Activated B cell treated with CpG ODN at 0.5 μM for 24 hours (primary cell): ENCODE data around the gene DOC2A. TPM values are rescaled to one million over a fixed set of nuclear protein-coding genes. Genes with fewer than 3 reads are reported as not detected.
A peak's percentile ranks its signal among the peaks of the same experiment; 100 is the strongest.

ENCODE experiments used
- ATAC-seq: fragments of 200-7000 bp; cut with Tn5 transposase; one replicate; pipeline ENCODE4 v1.10.0; 2021; ENCODE audit warnings: low read depth, mild to moderate bottlenecking, moderate library complexity
- CTCF ChIA-PET: fragments of 350-600 bp; sonication (Branson Sonifier 250); formaldehyde crosslinking; loops from one replicate; lab custom pipeline; 2021; ENCODE audit warnings: antibody characterized with exemption; lab: Charles Lee
- POLR2A ChIA-PET: fragments of 350-600 bp; sonication (Branson Sonifier 250); formaldehyde crosslinking; loops from one replicate; lab custom pipeline; 2021; ENCODE audit warnings: antibody characterized with exemption; lab: Charles Lee
- DNase-seq: peaks from one replicate; pipeline ENCODE4 v3.0.0; 2022
- H3K27ac Mint-ChIP-seq: one replicate; pipeline ENCODE4 v1.8.0; 2020; ENCODE audit warnings: mixed read lengths
- H3K27me3 Mint-ChIP-seq: one replicate; pipeline ENCODE4 v1.8.0; 2021; ENCODE audit warnings: mixed read lengths
- H3K36me3 Mint-ChIP-seq: one replicate; pipeline ENCODE4 v1.8.0; 2021; ENCODE audit warnings: low read depth, mixed read lengths
- H3K4me1 Mint-ChIP-seq: one replicate; pipeline ENCODE4 v1.8.0; 2021; ENCODE audit warnings: mixed read lengths
- H3K4me3 Mint-ChIP-seq: one replicate; pipeline ENCODE4 v1.8.0; 2020; ENCODE audit warnings: mild to moderate bottlenecking, mixed read lengths
- H3K9me3 Mint-ChIP-seq: one replicate; pipeline ENCODE4 v1.8.0; 2020; ENCODE audit warnings: mixed read lengths
- intact Hi-C: fragments of 100-400 bp; cut with micrococcal nuclease; formaldehyde crosslinking; loops from one replicate; pipeline ENCODE4 v1.15.1; 2024
- total RNA-seq: library from RNA; stranded (reverse); gene quantifications from 2 replicates; pipeline ENCODE4 v1.2.3, GENCODE V29; 2022
- TF ChIP-seq, protein P1 (sequence below): fragments of 200-600 bp; IDR thresholded peaks from one replicate; pipeline ENCODE4 v1.8.0; 2022; ENCODE audit warnings: antibody characterized with exemption, mild to moderate bottlenecking

Gene DOC2A
- total RNA-seq, 1 donor from 2014 or later = not detected

DNA sequence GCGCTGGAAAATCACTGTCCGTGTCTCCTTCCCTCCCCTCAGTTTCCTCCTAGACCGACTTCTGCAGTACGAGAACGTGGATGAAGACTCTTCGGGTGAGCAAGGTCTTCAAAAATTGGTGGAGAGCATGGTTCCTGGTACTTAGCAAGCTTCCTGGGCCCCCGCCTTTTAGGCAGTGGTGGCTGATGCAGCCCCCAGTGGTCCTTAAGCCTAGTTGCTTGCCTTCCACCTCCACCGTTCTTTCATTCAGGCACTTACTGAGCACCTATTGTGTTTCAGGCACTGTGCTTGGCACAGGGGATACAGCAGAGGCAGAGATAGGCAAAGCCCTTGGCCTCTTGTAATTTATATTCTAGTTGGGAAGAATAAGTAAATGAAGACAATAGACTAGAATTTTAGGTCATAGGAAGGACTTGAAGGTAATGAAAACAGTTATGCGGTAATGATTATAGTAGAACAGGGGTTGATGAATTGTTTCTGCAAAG, 14.0 kb downstream of the DOC2A start:
- H3K27me3 Mint-ChIP-seq = no peaks in the 10 kb centered on the region
- CTCF ChIA-PET = interaction anchor here (1.4 kb wide), 1 partner anchor 132 kb away, joined by 4 read pairs; no protein-coding TSS in a partner anchor
- POLR2A ChIA-PET = interaction anchor here (0.5 to 2.2 kb wide), 7 partner anchors 8 to 614 kb away, joined by 3 to 11 read pairs (median 5); partner anchors contain the start of genes ALDOA, KCTD13, TAOK2 and ZNF689
- H3K36me3 Mint-ChIP-seq = peaks cover 61% of the 10 kb centered on the region
- no peaks in the 10 kb centered on the region for H3K9me3 Mint-ChIP-seq
- DNase-seq (no peak), ATAC-seq (no peak)
- TF ChIP-seq, protein P1, sequence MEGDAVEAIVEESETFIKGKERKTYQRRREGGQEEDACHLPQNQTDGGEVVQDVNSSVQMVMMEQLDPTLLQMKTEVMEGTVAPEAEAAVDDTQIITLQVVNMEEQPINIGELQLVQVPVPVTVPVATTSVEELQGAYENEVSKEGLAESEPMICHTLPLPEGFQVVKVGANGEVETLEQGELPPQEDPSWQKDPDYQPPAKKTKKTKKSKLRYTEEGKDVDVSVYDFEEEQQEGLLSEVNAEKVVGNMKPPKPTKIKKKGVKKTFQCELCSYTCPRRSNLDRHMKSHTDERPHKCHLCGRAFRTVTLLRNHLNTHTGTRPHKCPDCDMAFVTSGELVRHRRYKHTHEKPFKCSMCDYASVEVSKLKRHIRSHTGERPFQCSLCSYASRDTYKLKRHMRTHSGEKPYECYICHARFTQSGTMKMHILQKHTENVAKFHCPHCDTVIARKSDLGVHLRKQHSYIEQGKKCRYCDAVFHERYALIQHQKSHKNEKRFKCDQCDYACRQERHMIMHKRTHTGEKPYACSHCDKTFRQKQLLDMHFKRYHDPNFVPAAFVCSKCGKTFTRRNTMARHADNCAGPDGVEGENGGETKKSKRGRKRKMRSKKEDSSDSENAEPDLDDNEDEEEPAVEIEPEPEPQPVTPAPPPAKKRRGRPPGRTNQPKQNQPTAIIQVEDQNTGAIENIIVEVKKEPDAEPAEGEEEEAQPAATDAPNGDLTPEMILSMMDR = no peak
- peak overlapping the region; percentile 98 for H3K4me3 Mint-ChIP-seq
- peaks cover 29% of the 10 kb centered on the region for H3K4me1 Mint-ChIP-seq
- H3K27ac Mint-ChIP-seq = peak overlapping the region; percentile 97
- intact Hi-C loops = loop anchor here (1.0 to 5.0 kb wide), 8 partner anchors 35 to 1175 kb away; partner anchors contain the start of genes ALDOA, ATXN2L, CDIPT and FBXL19

DNA sequence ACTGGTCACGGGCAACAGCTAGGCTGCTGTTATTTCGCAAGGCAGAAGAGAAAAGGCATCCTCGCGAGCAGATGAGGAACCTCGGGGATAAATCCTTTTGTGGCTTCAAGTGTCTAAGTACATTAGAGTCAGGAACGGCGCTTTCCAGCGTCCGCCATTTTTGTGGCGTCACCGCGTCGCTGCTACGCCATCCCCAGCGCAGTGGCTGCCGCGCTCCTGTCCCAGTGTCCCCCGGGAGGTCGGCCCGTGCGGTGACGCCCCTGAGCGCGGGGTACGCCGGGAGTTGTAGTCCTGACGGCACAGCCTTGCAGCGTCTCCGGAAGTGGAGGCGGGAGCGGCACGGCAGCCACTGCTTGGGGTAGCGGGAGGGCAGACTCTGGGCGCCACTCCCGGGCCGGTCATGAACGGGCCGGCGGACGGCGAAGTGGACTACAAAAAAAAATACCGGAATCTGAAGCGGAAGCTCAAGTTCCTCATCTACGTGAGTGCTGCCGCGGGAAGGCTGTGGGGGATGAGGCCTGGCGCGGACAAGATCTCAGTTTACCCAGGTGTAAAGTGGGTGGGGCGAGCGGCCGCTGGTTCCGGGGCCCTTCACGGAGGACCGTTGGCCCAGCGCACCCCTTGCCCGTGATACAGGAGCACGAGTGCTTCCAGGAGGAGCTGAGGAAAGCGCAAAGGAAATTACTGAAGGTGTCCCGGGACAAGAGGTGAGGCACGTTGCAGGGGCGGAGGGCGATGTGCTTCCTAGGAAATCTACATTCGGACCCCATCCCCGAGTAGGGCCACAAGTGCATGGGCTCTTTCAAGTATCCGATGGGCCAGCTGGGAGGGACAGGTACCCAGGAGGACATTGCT, 14.7 kb downstream of the DOC2A start, which contains the start of gene INO80E:
INO80E (plus strand) TSS at position 331 of the 855 bp plus-strand sequence; CDS start at position 401, 70 bp downstream.
- peak within 1 kb of the TSS; percentile 98 for H3K4me3 Mint-ChIP-seq
- peak; percentile 100 for DNase-seq
- ChIA-PET POLR2A (interaction anchor here (0.5 to 2.2 kb wide), 12 partner anchors 9 to 614 kb away, joined by 3 to 11 read pairs (median 4); partner anchors contain the start of genes ALDOA, ASPHD1, CDIPT and KCTD13), CTCF (interaction anchor here (1.4 kb wide), 1 partner anchor 132 kb away, joined by 4 read pairs; no protein-coding TSS in a partner anchor)
- H3K27me3 Mint-ChIP-seq = no peaks in the 10 kb centered on the region
- H3K27ac Mint-ChIP-seq = peak within 1 kb of the TSS; percentile 97
- H3K4me1 Mint-ChIP-seq = peaks cover 29% of the 10 kb centered on the region
- ATAC-seq = peak; percentile 96
- peaks cover 59% of the 10 kb centered on the region for H3K36me3 Mint-ChIP-seq
- intact Hi-C loops = loop anchor here (1.0 to 5.0 kb wide), 9 partner anchors 23 to 1174 kb away; partner anchors contain the start of genes ALDOA, ATXN2L, CDIPT and FBXL19
- TF ChIP-seq, protein P1 = no peak
- H3K9me3 Mint-ChIP-seq = no peaks in the 10 kb centered on the region

DNA sequence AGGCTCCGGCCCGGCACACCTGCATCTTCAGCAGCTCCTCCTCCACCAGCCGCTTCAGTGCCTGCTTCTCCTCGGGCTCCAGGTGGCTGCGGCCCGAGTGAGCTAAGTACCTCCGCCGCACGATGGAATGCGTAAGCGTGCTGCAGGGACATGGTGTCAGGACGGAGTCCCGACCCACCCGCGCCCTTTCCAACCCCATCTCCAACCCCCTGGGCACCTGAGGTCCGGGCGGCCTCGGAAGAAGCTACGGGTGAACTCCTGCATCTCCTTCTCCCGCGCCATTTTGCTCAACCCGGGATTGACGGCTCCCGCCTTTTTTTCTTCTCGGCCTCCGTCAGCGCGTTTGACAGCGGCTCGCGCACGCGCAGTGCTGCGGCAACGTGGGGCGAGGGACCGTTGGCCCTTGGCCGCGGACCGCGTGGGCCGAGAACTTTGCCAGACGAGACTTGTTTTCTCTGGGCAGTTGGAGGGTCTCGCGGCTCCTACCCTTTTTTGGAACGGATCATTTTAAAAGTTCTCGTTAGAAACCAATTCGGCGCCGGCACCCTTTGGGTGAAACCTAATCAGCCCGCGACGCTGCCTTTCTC, 15.4 kb downstream of the DOC2A start, which contains the start of gene HIRIP3:
HIRIP3 (minus strand) TSS at position 294 of the 587 bp plus-strand sequence; CDS start at position 282, 12 bp downstream.
- no peaks in the 10 kb centered on the region for H3K27me3 Mint-ChIP-seq
- peak within 1 kb of the TSS; percentile 97 for H3K27ac Mint-ChIP-seq
- intact Hi-C loops = loop anchor here (1.0 to 5.0 kb wide), 3 partner anchors 22 to 1173 kb away; partner anchors contain the start of genes ATXN2L, TAOK2 and TBX6
- ATAC-seq = peak; percentile 51
- H3K4me3 Mint-ChIP-seq = peak within 1 kb of the TSS; percentile 98
- peak; percentile 80 for DNase-seq
- H3K9me3 Mint-ChIP-seq = no peaks in the 10 kb centered on the region
- H3K36me3 Mint-ChIP-seq = peaks cover 60% of the 10 kb centered on the region
- CTCF ChIA-PET = interaction anchor here (1.4 kb wide), 1 partner anchor 131 kb away, joined by 4 read pairs; no protein-coding TSS in a partner anchor
- peaks cover 29% of the 10 kb centered on the region for H3K4me1 Mint-ChIP-seq
- POLR2A ChIA-PET = interaction anchor here (0.5 to 2.2 kb wide), 11 partner anchors 9 to 1846 kb away, joined by 3 to 11 read pairs (median 5); partner anchors contain the start of genes ALDOA, ASPHD1, CDIPT and KCTD13
- TF ChIP-seq, protein P1 = no peak

DNA sequence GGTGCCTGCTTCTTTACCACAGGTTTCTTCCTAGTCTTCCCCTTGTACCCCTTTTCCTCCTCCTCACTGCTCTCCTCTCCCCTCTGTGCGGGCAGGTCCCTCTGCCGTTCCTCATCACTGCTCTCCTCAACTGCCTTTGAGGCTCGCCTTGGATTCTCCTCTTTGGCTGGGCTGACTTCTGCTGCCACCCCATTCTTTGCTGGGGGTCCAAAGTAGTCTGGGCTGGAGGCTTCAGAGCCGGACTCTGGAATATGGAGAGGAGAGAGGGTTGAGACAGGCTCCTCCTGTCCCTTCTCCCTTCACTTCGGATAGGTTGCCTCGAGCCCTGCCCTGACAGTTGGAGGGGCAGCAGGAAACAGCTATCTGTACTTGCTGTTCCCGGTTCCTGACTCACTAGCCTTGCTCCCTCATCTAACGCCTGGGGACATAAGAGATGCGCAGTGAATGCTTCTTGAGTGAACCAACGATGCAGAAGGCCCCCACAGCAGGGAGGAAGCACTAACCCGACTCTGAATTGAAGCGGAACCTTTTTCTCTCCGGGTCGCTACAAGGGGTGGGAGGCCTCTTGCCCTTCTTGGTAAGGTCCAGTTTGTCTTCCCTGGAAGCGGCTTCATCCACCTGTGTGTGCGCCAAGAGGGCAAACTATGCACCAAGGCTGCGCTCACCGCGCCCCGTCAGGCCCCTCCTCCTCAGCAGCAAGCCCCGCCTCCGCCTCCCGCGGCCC, 16.1 kb downstream of the DOC2A start:
- TF ChIP-seq, protein P1 = no peak
- ChIA-PET POLR2A (interaction anchor here (0.5 to 2.2 kb wide), 10 partner anchors 22 to 1846 kb away, joined by 3 to 11 read pairs (median 4); partner anchors contain the start of genes ASPHD1, CDIPT, KCTD13 and TAOK2), CTCF (no interaction called here)
- Mint-ChIP-seq H3K36me3 (peaks cover 63% of the 10 kb centered on the region), H3K4me1 (peaks cover 29% of the 10 kb centered on the region), H3K4me3 (peak overlapping the region; percentile 98), H3K27me3 (no peaks in the 10 kb centered on the region), H3K27ac (peak overlapping the region; percentile 97), H3K9me3 (no peaks in the 10 kb centered on the region)
- DNase-seq (no peak), ATAC-seq (peak; percentile 51)
- intact Hi-C loops = loop anchor here (1.0 to 5.0 kb wide), 3 partner anchors 21 to 1172 kb away; partner anchors contain the start of genes ATXN2L, TAOK2 and TBX6
